Mucosa of descending colon (tissue), 3 donors: ENCODE results near the gene CDK14. TPM values are rescaled to one million over a fixed set of nuclear protein-coding genes. Genes with fewer than 3 reads are reported as not detected.

Experiments used
- ATAC-seq: fragments of 200-7000 bp; cut with Tn5 transposase; one replicate; pipeline ENCODE4 v1.9.1; 2020; ENCODE audit warnings: mild to moderate bottlenecking, moderate library complexity
- DNase-seq, 3 donors: peaks; one replicate each; pipeline ENCODE4 v3.0.0-alpha.2; 2020
- H3K36me3 ChIP-seq: fragments of 200-600 bp; one replicate; pipeline ENCODE4 v1.8.0; 2021; ENCODE audit warnings: low read depth, mild to moderate bottlenecking
- H3K4me1 ChIP-seq: fragments of 200-600 bp; one replicate; pipeline ENCODE4 v1.8.0; 2021; ENCODE audit warnings: low read depth, mild to moderate bottlenecking
- H3K4me3 ChIP-seq: fragments of 200-600 bp; one replicate; pipeline ENCODE4 v1.8.0; 2021; ENCODE audit warnings: mild to moderate bottlenecking
- H3K9me3 ChIP-seq: fragments of 200-600 bp; one replicate; pipeline ENCODE4 v1.8.0; 2021; ENCODE audit warnings: mild to moderate bottlenecking
- CTCF ChIP-seq: fragments of 200-600 bp; IDR thresholded peaks from one replicate; pipeline ENCODE4 v1.8.0; 2022; ENCODE audit warnings: antibody characterized with exemption, mild to moderate bottlenecking
- intact Hi-C, 2 donors: fragments of 100-400 bp; cut with DNase I in 1 of 2; cut with micrococcal nuclease in 1 of 2; formaldehyde crosslinking; loops; one replicate each; pipeline versions ENCODE4 v1.11.0 to v1.11.1; 2022; cut with DNase I, micrococcal nuclease
- total RNA-seq, 3 donors: library from RNA; stranded (reverse); fragmentation: NEBNext Ultra II Directional in 2 of 3; extraction: Animal tissue kit (Norgen Biotek cat#: 25700) in 2 of 3; gene quantifications; one replicate each; pipeline versions ENCODE4 v1.2.1 to v1.2.4, GENCODE V29; 2021 to 2023
- donor health status: DM: no; HTN: no; CAD: no; lungs with moderate emphysema.
- donor health status: DM: no; HTN: no; CAD: no.
- donor health status: DM: no; HTN: yes; CAD: no.

CDK14 gene
- total RNA-seq, 3 donors from 2014 or later, result 5.4 to 24.4 (median 5.6) TPM

- H3K4me1 ChIP-seq, result no peaks in the 10 kb centered on the region
- intact Hi-C loops, result no loop called here
- no peak overlapping the region for H3K4me3 ChIP-seq
- DNase-seq (no peak), ATAC-seq (no peak)
- no peak for TF ChIP-seq CTCF
- no peaks in the 10 kb centered on the region for H3K36me3 ChIP-seq
- H3K9me3 ChIP-seq, result no peaks in the 10 kb centered on the region
These were observed 483.4 kb downstream of the CDK14 start for GRCh38 chr7:91079487-91079886.

GRCh38 chr7:91080351-91080750 lies 484.2 kb downstream of the CDK14 start:
- ATAC-seq, result no peak
- Histone ChIP-seq H3K4me3 (no peak overlapping the region), H3K36me3 (no peaks in the 10 kb centered on the region), H3K4me1 (no peaks in the 10 kb centered on the region), H3K9me3 (no peaks in the 10 kb centered on the region)
- DNase-seq, result no peak
- no peak for TF ChIP-seq CTCF
- intact Hi-C loops, result loop anchor here in 1 of 2 donors (10.0 kb wide), 1 partner anchor 184 kb away; the partner anchor contains the start of gene FZD1

- Histone ChIP-seq H3K4me3 (no peak overlapping the region), H3K4me1 (no peaks in the 10 kb centered on the region), H3K36me3 (no peaks in the 10 kb centered on the region), H3K9me3 (no peaks in the 10 kb centered on the region)
- no peak for TF ChIP-seq CTCF
- DNase-seq, result no peak
- intact Hi-C loops, result loop anchor here in 1 of 2 donors (10.0 kb wide), 1 partner anchor 183 kb away; the partner anchor contains the start of gene FZD1
- ATAC-seq, result no peak
These were observed 485.9 kb downstream of the CDK14 start for GRCh38 chr7:91082038-91082437.

GRCh38 chr7:91082852-91083495 lies 486.9 kb downstream of the CDK14 start:
- no peaks in the 10 kb centered on the region for H3K9me3 ChIP-seq
- H3K4me3 ChIP-seq, result no peak overlapping the region
- no peak for TF ChIP-seq CTCF
- no peak for DNase-seq
- no peak for ATAC-seq
- intact Hi-C loops, result loop anchor here in 1 of 2 donors (10.0 kb wide), 1 partner anchor 182 kb away; the partner anchor contains the start of gene FZD1
- H3K36me3 ChIP-seq, result no peaks in the 10 kb centered on the region
- H3K4me1 ChIP-seq, result no peaks in the 10 kb centered on the region

- no peaks in the 10 kb centered on the region for H3K36me3 ChIP-seq
- no peak for TF ChIP-seq CTCF
- no peaks in the 10 kb centered on the region for H3K4me1 ChIP-seq
- intact Hi-C loops, result loop anchor here in 1 of 2 donors (10.0 kb wide), 1 partner anchor 181 kb away; the partner anchor contains the start of gene FZD1
- no peak overlapping the region for H3K4me3 ChIP-seq
- DNase-seq, result no peak
- ATAC-seq, result no peak
- no peaks in the 10 kb centered on the region for H3K9me3 ChIP-seq
These were observed 487.9 kb downstream of the CDK14 start for GRCh38 chr7:91083855-91084644.
